Renal cortex interstitium (tissue), 11 donors: Measurements from ENCODE around the gene GNL1. TPM values are rescaled to one million over a fixed set of nuclear protein-coding genes. Genes with fewer than 3 reads are reported as not detected.
"Not testable (repeated sequence)": the region's sequence is repeated elsewhere in the genome, so short reads cannot be mapped to it uniquely, and the experiment has no call there.

Experiments
- DNase-seq, 11 donors: peaks; one replicate each; pipeline ENCODE4 v3.0.0-alpha.2; 2013; ENCODE audit warnings: low read depth in 9 of 11, low spot score in 4 of 11; ENCODE audit errors: extremely low read depth in 1 of 11
- polyA plus RNA-seq, 3 donors: library from polyadenylated mRNA; unstranded; fragments of 120-200 nt; gene quantifications; one replicate each; pipeline ENCODE4 v1.2.1, GENCODE V29; 2013; ENCODE audit not compliant: insufficient read length in 3 of 3

GNL1 gene
- polyA plus RNA-seq, 3 donors = 85.3 to 112 (median 98.3) TPM

- no peak for DNase-seq
Measured at GRCh38 chr6:30513451-30513850, 42.8 kb downstream of the GNL1 start.

GRCh38 chr6:30511169-30511546, 45.1 kb downstream of the GNL1 start:
- DNase-seq = no peak

GRCh38 chr6:30510419-30511168, 45.7 kb downstream of the GNL1 start:
- no peak for DNase-seq

- DNase-seq = no peak
Measured at GRCh38 chr6:30508890-30509736, 47.2 kb downstream of the GNL1 start.

- DNase-seq = no peak
Measured at GRCh38 chr6:30507849-30508827, 48.2 kb downstream of the GNL1 start.

GRCh38 chr6:30500421-30501355, 55.6 kb downstream of the GNL1 start:
- DNase-seq = no peak

GRCh38 chr6:30498705-30499104, 57.6 kb downstream of the GNL1 start:
- not testable (repeated sequence) for DNase-seq

GRCh38 chr6:30497714-30498113, 58.6 kb downstream of the GNL1 start:
- DNase-seq = no peak

- not testable (repeated sequence) for DNase-seq
Measured at GRCh38 chr6:30497261-30497599, 59.1 kb downstream of the GNL1 start.

GRCh38 chr6:30495993-30496392, 60.3 kb downstream of the GNL1 start:
- no peak for DNase-seq

- DNase-seq = not testable (repeated sequence)
Measured at GRCh38 chr6:30495060-30495459, 61.2 kb downstream of the GNL1 start.

- no peak for DNase-seq
Measured at GRCh38 chr6:30494291-30494861, 61.9 kb downstream of the GNL1 start.

- DNase-seq = no peak
Measured at GRCh38 chr6:30493643-30494250, 62.5 kb downstream of the GNL1 start.

- no peak for DNase-seq
Measured at GRCh38 chr6:30491991-30492952, 64.0 kb downstream of the GNL1 start.
